K562 treated with DMSO at 1 percent for 12 hours (cell line): Measurements from ENCODE around the gene NTM. TPM values are rescaled to one million over a fixed set of nuclear protein-coding genes. Genes with fewer than 3 reads are reported as not detected.

ENCODE experiments used
- total RNA-seq: library from RNA; unstranded; fragments of 300-600 nt; gene quantifications from 2 replicates; pipeline ENCODE4 v1.2.3, GENCODE V29; 2022; ENCODE audit not compliant: insufficient read depth

NTM gene
- total RNA-seq, result not detected in 2 replicates

GRCh38 chr11:131370090-131370751 is at the start of gene NTM:
Gene NTM, plus strand, starts transcription at chr11:131370615.

